GM13977 (cell line): Measurements from ENCODE around the gene CATSPER4.
A peak's percentile ranks its signal among the peaks of the same experiment; 100 is the strongest.

Experiments used
- DNase-seq: peaks from one replicate; pipeline ENCODE4 v3.0.0; 2012; ENCODE audit warnings: low spot score
- CTCF ChIP-seq: IDR thresholded peaks from 2 replicates; pipeline ENCODE4 v1.5.1; 2012; ENCODE audit warnings: mild to moderate bottlenecking, control low read depth; ENCODE audit not compliant: insufficient read depth; ENCODE audit errors: extremely low read depth, missing control alignments
- in situ Hi-C: fragments of 300-500 bp; cut with MboI; formaldehyde crosslinking; loops from one replicate; pipeline ENCODE4 v1.12.0; 2022; ENCODE audit warnings: low sequenced_read_pairs, low pct_unique_long_range_greater_than_20kb, mixed read lengths, inconsistent platforms; ENCODE audit not compliant: unreplicated experiment

The CATSPER4 gene

GRCh38 chr1:26191739-26192138 lies 1.3 kb downstream of the CATSPER4 start:
- no peak for TF ChIP-seq CTCF
- peak; percentile 69 for DNase-seq
- in situ Hi-C loops = no loop called here

- no peak for TF ChIP-seq CTCF
- DNase-seq = no peak
- in situ Hi-C loops = no loop called here
Measured at GRCh38 chr1:26195805-26196204, 5.4 kb downstream of the CATSPER4 start.

GRCh38 chr1:26197301-26197700 lies 6.9 kb downstream of the CATSPER4 start:
- DNase-seq = no peak
- no peak for TF ChIP-seq CTCF
- in situ Hi-C loops = no loop called here

- TF ChIP-seq CTCF = no peak
- DNase-seq = no peak
- in situ Hi-C loops = no loop called here
Measured at GRCh38 chr1:26197813-26198212, 7.4 kb downstream of the CATSPER4 start.

- DNase-seq = no peak
- TF ChIP-seq CTCF = no peak
- in situ Hi-C loops = no loop called here
Measured at GRCh38 chr1:26200413-26200812, 10.0 kb downstream of the CATSPER4 start.

GRCh38 chr1:26203642-26204318 lies 13.4 kb downstream of the CATSPER4 start:
- in situ Hi-C loops = no loop called here
- TF ChIP-seq CTCF = peak; percentile 4
- DNase-seq = no peak
